ENCODE results near the gene MYRFL.

Gene MYRFL

DNA sequence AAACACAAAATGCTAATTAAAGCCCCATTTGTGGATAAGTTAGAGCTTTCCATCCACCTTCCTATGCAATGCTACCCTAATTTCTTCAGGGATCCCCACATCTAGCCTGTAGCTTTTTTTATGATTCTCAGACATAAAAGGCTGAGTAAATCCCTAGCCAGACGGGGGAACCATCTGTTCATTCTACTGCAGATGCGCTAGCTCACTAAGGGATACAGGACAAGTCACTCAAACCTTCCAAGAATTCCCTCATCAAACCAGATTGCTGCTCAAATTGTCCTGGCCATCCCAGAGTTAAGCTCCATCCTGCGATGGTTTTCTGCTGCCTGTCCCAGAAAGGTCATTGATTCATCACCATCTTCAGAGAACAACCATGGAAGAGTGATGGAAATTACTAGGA lies 56.7 kb downstream of the MYRFL start:
- no peak for DNase-seq (ENCODE audit: low read depth)
- no peak overlapping the region for H3K4me3 ChIP-seq (ENCODE audit: low read length)
- TF ChIP-seq, protein P1, sequence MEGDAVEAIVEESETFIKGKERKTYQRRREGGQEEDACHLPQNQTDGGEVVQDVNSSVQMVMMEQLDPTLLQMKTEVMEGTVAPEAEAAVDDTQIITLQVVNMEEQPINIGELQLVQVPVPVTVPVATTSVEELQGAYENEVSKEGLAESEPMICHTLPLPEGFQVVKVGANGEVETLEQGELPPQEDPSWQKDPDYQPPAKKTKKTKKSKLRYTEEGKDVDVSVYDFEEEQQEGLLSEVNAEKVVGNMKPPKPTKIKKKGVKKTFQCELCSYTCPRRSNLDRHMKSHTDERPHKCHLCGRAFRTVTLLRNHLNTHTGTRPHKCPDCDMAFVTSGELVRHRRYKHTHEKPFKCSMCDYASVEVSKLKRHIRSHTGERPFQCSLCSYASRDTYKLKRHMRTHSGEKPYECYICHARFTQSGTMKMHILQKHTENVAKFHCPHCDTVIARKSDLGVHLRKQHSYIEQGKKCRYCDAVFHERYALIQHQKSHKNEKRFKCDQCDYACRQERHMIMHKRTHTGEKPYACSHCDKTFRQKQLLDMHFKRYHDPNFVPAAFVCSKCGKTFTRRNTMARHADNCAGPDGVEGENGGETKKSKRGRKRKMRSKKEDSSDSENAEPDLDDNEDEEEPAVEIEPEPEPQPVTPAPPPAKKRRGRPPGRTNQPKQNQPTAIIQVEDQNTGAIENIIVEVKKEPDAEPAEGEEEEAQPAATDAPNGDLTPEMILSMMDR (conservative IDR thresholded peaks at IDR 0.05; ENCODE audit: low read length) = no peak

DNA sequence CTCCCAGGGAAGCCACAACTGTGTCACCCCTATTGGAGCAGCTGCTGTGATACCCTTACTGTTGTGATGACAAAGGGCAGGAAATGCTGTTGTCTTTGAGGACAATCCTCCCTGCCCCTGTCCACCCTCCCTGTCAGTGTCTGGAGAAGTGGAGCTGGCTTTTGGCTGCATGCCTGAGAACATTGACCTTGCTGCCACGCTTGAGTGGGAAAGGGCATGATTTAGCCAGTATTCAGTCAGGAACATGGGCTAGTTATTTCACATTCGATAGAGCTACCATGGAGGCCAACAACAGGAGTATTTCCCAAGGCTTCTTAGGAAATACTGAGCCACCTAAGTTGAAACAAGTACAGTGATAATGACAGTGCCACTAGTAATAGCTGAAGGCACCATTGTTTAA lies 59.4 kb downstream of the MYRFL start:
- no peak for DNase-seq (ENCODE audit: low read depth)
- TF ChIP-seq, protein P1 (conservative IDR thresholded peaks at IDR 0.05; ENCODE audit: low read length) = no peak
- no peak overlapping the region for H3K4me3 ChIP-seq (ENCODE audit: low read length)

DNA sequence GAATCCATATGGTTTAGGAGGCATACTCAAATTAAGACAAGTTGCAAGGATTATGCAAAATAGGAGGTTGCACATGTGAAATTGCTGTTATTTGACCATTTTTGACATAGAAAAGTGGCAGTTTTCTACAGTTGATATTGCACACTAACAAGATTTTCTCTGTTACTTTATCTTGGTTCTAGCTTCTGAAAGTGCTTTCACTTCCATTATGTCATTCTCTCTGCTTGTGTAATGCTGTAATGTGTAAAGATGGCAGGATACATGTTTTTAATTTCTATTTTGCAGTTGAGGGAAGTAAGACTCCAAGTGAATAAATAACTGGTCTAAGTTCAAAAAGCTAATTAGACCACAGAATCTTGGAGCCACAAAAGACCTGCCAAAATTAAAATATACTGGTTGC lies 60.6 kb downstream of the MYRFL start:
- no peak for DNase-seq (ENCODE audit: low read depth)
- TF ChIP-seq, protein P1 (conservative IDR thresholded peaks at IDR 0.05; ENCODE audit: low read length) = no peak
- no peak overlapping the region for H3K4me3 ChIP-seq (ENCODE audit: low read length)

DNA sequence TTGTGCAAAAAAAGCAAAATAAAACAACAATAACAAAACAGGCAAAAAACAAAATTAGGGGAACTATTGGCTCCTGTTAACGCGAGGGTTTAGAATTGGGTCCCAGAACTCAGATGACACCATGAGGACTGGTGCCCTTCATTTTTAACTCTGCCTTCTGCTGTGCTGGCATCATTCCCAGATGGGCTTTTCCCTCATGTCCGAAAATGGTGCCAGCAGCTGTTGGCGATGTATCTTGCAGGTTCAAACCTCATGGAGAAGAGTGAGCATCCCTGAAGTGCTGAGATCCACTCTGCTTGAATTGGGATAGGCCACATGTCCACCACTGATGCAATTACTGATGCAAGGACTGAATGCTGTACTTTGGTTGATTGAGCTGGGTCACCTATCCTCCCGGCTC lies 61.1 kb downstream of the MYRFL start:
- DNase-seq (ENCODE audit: low read depth) = no peak
- no peak overlapping the region for H3K4me3 ChIP-seq (ENCODE audit: low read length)
- TF ChIP-seq, protein P1 (conservative IDR thresholded peaks at IDR 0.05; ENCODE audit: low read length) = no peak

DNA sequence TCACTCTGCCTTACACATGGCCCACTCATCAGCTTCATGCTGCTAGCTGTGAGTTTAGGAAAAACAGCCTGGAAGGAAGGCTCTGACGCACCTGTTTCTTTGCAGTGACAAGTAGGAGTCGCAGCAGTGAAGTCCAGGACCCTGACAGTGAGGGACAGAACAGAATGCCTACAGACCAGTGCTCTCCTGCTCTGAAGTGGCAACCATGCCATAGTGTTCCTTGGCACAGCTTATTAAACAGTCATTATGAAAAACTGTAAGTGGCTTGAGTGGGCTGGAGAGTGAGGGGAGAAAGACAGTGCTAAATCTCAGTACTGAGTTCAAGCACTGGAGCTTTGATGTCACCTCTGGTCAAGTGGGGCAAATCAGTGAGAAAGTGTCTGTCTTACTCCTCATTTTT lies 61.7 kb downstream of the MYRFL start:
- TF ChIP-seq, protein P1 (conservative IDR thresholded peaks at IDR 0.05; ENCODE audit: low read length) = no peak
- no peak for DNase-seq (ENCODE audit: low read depth)
- no peak overlapping the region for H3K4me3 ChIP-seq (ENCODE audit: low read length)

DNA sequence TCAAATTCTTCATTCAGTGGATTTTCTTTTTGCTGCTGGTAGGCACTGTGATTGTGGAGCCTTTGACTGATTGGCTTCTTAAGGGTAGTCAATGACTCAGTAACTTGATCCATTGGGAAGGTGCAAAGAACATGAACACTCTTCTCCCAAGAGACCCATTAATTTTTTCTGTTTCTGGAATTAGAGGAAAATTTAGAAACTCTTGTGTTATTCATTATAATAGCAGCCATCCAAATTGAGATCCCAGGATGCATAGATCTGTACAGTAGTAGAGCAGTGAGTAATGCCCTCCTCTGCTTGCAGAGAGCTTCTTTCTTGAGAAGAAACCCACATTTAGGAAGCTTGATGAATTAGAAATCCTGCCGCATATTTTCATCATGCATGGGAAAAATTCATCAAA lies 63.9 kb downstream of the MYRFL start:
- DNase-seq (ENCODE audit: low read depth) = no peak
- no peak overlapping the region for H3K4me3 ChIP-seq (ENCODE audit: low read length)
- TF ChIP-seq, protein P1 (conservative IDR thresholded peaks at IDR 0.05; ENCODE audit: low read length) = no peak

DNA sequence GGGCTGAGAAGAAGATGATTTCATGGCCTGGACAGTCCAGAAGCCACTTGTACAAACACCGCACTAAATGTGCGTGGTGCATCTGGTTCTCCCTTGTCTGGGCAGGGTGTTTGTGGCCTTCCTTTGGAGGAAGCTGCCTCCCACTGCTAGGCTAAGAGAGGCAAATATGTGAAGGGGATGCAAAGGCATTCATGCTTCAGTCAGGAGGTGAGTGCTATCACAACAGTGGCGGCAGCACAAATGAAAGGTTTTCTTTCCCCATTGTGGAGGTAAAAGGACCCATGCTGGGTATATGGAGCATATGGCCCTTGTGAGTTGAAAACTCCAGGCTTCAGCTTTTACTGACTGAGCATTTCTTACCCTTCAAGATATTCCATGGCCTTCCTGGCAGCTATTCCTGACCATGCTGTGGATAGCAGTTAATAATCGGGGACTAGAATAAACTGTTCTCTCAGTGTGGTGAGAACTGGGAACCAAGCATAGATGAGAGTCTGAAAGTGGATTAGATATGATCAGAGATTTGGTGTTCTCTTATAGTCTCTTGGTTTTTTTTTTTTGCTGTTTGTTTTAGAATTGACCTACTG lies 69.9 kb downstream of the MYRFL start:
- DNase-seq (ENCODE audit: low read depth) = no peak
- TF ChIP-seq, protein P1 (conservative IDR thresholded peaks at IDR 0.05; ENCODE audit: low read length) = no peak
- H3K4me3 ChIP-seq (ENCODE audit: low read length) = no peak overlapping the region

Measured in AG10803 (cell line).